IMR-90 (cell line): ENCODE data around the gene TJP3.

Source experiments
- MXI1 ChIP-seq: IDR thresholded peaks from 2 replicates; pipeline ENCODE4 v1.6.1; 2012; ENCODE audit warnings: low read depth, mild to moderate bottlenecking, low read length, moderate library complexity, borderline replicate concordance
- POLR2A ChIP-seq: IDR thresholded peaks from 2 replicates; pipeline ENCODE4 v1.6.1; 2012; ENCODE audit warnings: mild to moderate bottlenecking, low read depth, low read length
- RAD21 ChIP-seq: IDR thresholded peaks from 2 replicates; pipeline ENCODE4 v1.6.1; 2012; ENCODE audit warnings: low read length, improper control_type of control experiment
- RFX5 ChIP-seq: IDR thresholded peaks from 2 replicates; pipeline ENCODE4 v1.8.0; 2012; ENCODE audit warnings: low read depth, mild to moderate bottlenecking, low read length, moderate library complexity
- SMC3 ChIP-seq: fragments of 150-350 bp; IDR thresholded peaks from 2 replicates; pipeline ENCODE4 v1.6.1; 2016; ENCODE audit warnings: low read depth, mild to moderate bottlenecking, antibody characterized with exemption, low read length, moderate library complexity
- USF2 ChIP-seq: fragments of 150-350 bp; IDR thresholded peaks from 2 replicates; pipeline ENCODE4 v1.6.1; 2017; ENCODE audit warnings: mild to moderate bottlenecking, antibody characterized with exemption, low read length, low read depth
- TF ChIP-seq, protein P1 (sequence below): conservative IDR thresholded peaks from 2 replicates; pipeline ENCODE4 v1.5.1; 2012; ENCODE audit warnings: mild to moderate bottlenecking, low read depth, low read length, improper control_type of control experiment

DNA sequence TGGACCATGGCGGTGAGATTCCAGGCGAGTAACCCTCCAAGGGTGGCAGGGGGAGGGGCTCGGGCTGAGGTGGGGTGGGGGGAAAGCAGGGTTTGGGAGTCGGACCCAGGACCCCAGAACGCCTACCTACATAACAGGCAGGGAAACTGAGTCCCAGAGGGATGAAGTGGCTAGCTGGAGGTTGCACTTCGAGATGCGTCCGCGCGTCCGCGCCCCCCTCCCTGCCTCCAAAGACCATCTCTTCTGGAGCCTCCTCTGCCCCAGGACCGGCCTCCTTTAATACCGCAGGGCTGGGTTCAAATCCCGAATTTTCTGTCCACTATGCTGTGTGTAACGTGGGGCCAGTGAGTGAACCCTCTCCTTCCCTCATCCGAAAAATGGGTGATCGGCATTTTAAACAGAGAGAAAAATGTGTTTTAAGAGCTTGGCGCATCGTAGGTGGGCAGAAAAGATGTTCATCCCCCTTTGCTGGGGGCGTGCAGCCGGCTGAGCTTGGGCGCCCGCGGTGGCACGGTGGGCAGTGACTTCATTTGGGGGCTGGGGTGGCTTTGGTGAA is 13.8 kb downstream of the TJP3 start:
- TF ChIP-seq, protein P1, sequence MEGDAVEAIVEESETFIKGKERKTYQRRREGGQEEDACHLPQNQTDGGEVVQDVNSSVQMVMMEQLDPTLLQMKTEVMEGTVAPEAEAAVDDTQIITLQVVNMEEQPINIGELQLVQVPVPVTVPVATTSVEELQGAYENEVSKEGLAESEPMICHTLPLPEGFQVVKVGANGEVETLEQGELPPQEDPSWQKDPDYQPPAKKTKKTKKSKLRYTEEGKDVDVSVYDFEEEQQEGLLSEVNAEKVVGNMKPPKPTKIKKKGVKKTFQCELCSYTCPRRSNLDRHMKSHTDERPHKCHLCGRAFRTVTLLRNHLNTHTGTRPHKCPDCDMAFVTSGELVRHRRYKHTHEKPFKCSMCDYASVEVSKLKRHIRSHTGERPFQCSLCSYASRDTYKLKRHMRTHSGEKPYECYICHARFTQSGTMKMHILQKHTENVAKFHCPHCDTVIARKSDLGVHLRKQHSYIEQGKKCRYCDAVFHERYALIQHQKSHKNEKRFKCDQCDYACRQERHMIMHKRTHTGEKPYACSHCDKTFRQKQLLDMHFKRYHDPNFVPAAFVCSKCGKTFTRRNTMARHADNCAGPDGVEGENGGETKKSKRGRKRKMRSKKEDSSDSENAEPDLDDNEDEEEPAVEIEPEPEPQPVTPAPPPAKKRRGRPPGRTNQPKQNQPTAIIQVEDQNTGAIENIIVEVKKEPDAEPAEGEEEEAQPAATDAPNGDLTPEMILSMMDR, result no peak
- TF ChIP-seq POLR2A (no peak), SMC3 (no peak), USF2 (no peak), RAD21 (no peak), RFX5 (no peak), MXI1 (no peak)
